Mesenchymal stem cell (in vitro differentiated cells and primary cell): ENCODE measurements around the gene DTNBP1.

ENCODE experiments used
- DNase-seq: peaks from one replicate; pipeline ENCODE4 v3.0.0-alpha.2; 2013
- H2AFZ ChIP-seq: one replicate; pipeline ENCODE4 v1.6.1; 2013; ENCODE audit warnings: low read depth, mild to moderate bottlenecking, control low read depth, inconsistent platforms, low read length, moderate library complexity
- H2AK5ac ChIP-seq: 2 replicates; pipeline ENCODE4 v1.6.1; 2013; ENCODE audit warnings: low read length, moderate library complexity, mild to moderate bottlenecking, inconsistent platforms; ENCODE audit not compliant: severe bottlenecking
- H2BK120ac ChIP-seq: one replicate; pipeline ENCODE4 v1.6.1; 2013; ENCODE audit warnings: low read depth, mild to moderate bottlenecking, inconsistent platforms, low read length, moderate library complexity
- H2BK12ac ChIP-seq, 2 experiments: one replicate each; pipeline ENCODE4 v1.6.1; 2013; ENCODE audit warnings: inconsistent platforms in 2 of 2, low read length in 2 of 2, mild to moderate bottlenecking in 2 of 2, moderate library complexity in 2 of 2, control low read depth in 1 of 2
- H2BK15ac ChIP-seq: one replicate; pipeline ENCODE4 v1.6.1; 2013; ENCODE audit warnings: mild to moderate bottlenecking, low read depth, inconsistent platforms; ENCODE audit not compliant: poor library complexity, severe bottlenecking
- H2BK5ac ChIP-seq: 2 replicates; pipeline ENCODE4 v1.6.1; 2013; ENCODE audit warnings: low read depth, mild to moderate bottlenecking, low read length, control low read depth, inconsistent platforms; ENCODE audit not compliant: poor library complexity, severe bottlenecking
- H3K14ac ChIP-seq, 2 experiments: one replicate each; pipeline ENCODE4 v1.6.1; 2013; ENCODE audit warnings: inconsistent platforms in 2 of 2, low read length in 2 of 2, control low read depth in 1 of 2, mild to moderate bottlenecking in 1 of 2, moderate library complexity in 1 of 2
- H3K18ac ChIP-seq, 2 experiments: one replicate each; pipeline ENCODE4 v1.6.1; 2013; ENCODE audit warnings: inconsistent platforms in 2 of 2, low read length in 2 of 2, control low read depth in 1 of 2, low read depth in 1 of 2, mild to moderate bottlenecking in 1 of 2
- H3K23ac ChIP-seq, 2 experiments: one replicate each; pipeline ENCODE4 v1.6.1; 2013; ENCODE audit warnings: inconsistent platforms in 2 of 2, low read length in 2 of 2, mild to moderate bottlenecking in 2 of 2, moderate library complexity in 2 of 2, control low read depth in 1 of 2
- H3K27ac ChIP-seq: 2 replicates; pipeline ENCODE4 v1.5.1; 2013; ENCODE audit warnings: mild to moderate bottlenecking, moderate library complexity, low read length, control low read depth, inconsistent platforms; ENCODE audit not compliant: poor library complexity, severe bottlenecking
- H3K27me3 ChIP-seq, 2 experiments: 2 replicates each; pipeline versions ENCODE4 v1.6.1 to v1.7.0; 2013; ENCODE audit warnings: low read length in 2 of 2, mild to moderate bottlenecking in 2 of 2, moderate library complexity in 2 of 2, control low read depth in 1 of 2, inconsistent platforms in 1 of 2; ENCODE audit not compliant: control insufficient read depth in 1 of 2, insufficient read depth in 1 of 2
- H3K36me3 ChIP-seq, 2 experiments: 2 replicates each; pipeline versions ENCODE4 v1.6.1 to v1.7.0; 2013; ENCODE audit warnings: low read length in 2 of 2, control low read depth in 1 of 2, inconsistent platforms in 1 of 2, low read depth in 1 of 2, mild to moderate bottlenecking in 1 of 2; ENCODE audit not compliant: insufficient read depth in 2 of 2, control insufficient read depth in 1 of 2
- H3K4ac ChIP-seq, 2 experiments: one replicate each; pipeline ENCODE4 v1.6.1; 2013; ENCODE audit warnings: inconsistent platforms in 2 of 2, low read length in 2 of 2, mild to moderate bottlenecking in 2 of 2, moderate library complexity in 2 of 2, control low read depth in 1 of 2, low read depth in 1 of 2
- H3K4me1 ChIP-seq: 2 replicates; pipeline ENCODE4 v1.6.1; 2013; ENCODE audit warnings: low read depth, low read length, control low read depth; ENCODE audit not compliant: control insufficient read depth, insufficient read depth
- H3K4me2 ChIP-seq: 2 replicates; pipeline ENCODE4 v1.6.1; 2013; ENCODE audit warnings: low read length, mild to moderate bottlenecking, inconsistent platforms; ENCODE audit not compliant: poor library complexity, severe bottlenecking
- H3K4me3 ChIP-seq, 2 experiments: 2 replicates each; pipeline versions ENCODE4 v1.5.1 to v1.7.0; 2013; ENCODE audit warnings: low read length in 2 of 2, mild to moderate bottlenecking in 2 of 2, control low read depth in 1 of 2, low read depth in 1 of 2; ENCODE audit not compliant: insufficient read depth in 1 of 2
- H3K79me1 ChIP-seq: replicated peaks from 2 replicates; pipeline ENCODE4 v1.6.1; 2013; ENCODE audit warnings: mild to moderate bottlenecking, control low read depth, low read length, inconsistent platforms; ENCODE audit not compliant: poor library complexity, severe bottlenecking
- H3K9ac ChIP-seq: 2 replicates; pipeline ENCODE4 v1.7.0; 2013; ENCODE audit warnings: mild to moderate bottlenecking, low read length, moderate library complexity
- H3K9me3 ChIP-seq: 2 replicates; pipeline ENCODE4 v1.7.0; 2013; ENCODE audit warnings: mild to moderate bottlenecking, low read length; ENCODE audit not compliant: control insufficient read depth
- H4K8ac ChIP-seq: one replicate; pipeline ENCODE4 v1.6.1; 2013; ENCODE audit warnings: inconsistent platforms, mild to moderate bottlenecking, low read length, moderate library complexity
- H4K91ac ChIP-seq: one replicate; pipeline ENCODE4 v1.6.1; 2013; ENCODE audit warnings: mild to moderate bottlenecking, low read length, inconsistent platforms
- WGBS: methylation state at CpG from one replicate; pipeline ENCODE4 v1.1.7; 2013; ENCODE audit warnings: mixed read lengths; 5-methylcytosine and 5-hydroxymethylcytosine counted together

Gene DTNBP1

DNA sequence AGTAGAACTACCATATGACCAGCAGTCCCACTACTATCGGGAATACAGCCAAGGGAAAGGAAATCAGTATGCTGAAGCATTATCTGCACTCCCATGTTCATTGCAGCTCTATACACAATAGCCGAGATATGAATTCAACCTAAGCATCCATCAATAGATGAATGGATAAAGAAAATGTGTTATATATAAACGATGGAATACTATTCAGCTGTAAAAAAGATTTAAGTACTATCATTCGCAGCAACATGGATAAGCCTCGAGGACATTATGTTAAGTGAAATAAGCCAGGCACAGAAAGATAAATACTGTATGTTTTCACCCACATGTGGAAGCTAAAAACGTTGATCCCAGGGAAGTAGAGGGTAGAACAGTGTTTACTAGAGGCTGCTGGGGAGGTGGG is 44.1 kb downstream of the DTNBP1 start:
- H3K23ac ChIP-seq, result no peak overlapping the region
- peaks cover 26% of the 10 kb centered on the region for H3K79me1 ChIP-seq
- H3K27ac ChIP-seq, result no peak overlapping the region
- H2AFZ ChIP-seq, result no peak overlapping the region
- peaks cover 4 to 16% of the 10 kb centered on the region in 2 experiments for H3K36me3 ChIP-seq
- H2BK15ac ChIP-seq, result no peak overlapping the region
- no peak overlapping the region for H4K8ac ChIP-seq
- H3K9me3 ChIP-seq, result no peaks in the 10 kb centered on the region
- no peak overlapping the region for H4K91ac ChIP-seq
- H2BK120ac ChIP-seq, result no peak overlapping the region
- peaks cover 4% of the 10 kb centered on the region for H3K4me1 ChIP-seq
- DNase-seq, result no peak
- no peak overlapping the region for H3K4ac ChIP-seq
- H3K18ac ChIP-seq, result no peak overlapping the region
- H3K4me3 ChIP-seq, result no peak overlapping the region
- no peaks in the 10 kb centered on the region for H3K27me3 ChIP-seq
- H2AK5ac ChIP-seq, result no peak overlapping the region
- 93% methylated on average over 5 of the region's 6 CpGs for WGBS
- H3K4me2 ChIP-seq, result no peak overlapping the region
- H3K14ac ChIP-seq, result no peak overlapping the region
- H3K9ac ChIP-seq, result no peak overlapping the region
- H2BK12ac ChIP-seq, result no peak overlapping the region
- H2BK5ac ChIP-seq, result no peak overlapping the region

DNA sequence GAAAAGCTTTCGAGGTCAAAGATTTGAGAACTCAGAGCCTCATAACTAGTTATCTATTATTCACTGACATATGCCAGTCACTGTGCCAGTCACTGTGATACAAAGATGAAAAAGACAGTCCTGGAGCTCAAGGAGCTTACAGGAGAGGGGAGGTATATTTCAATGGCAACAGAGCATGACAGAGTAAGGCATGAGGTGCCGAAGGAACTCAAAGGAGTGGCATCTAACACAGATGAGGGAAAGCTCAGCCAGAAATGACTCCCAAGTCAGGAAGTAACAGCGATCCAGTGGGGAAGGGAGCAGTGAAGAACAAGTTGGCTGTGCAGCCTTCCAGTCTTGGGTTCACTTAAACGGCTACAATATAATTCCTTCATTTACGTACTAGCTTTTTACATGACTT is 46.6 kb downstream of the DTNBP1 start:
- H2BK5ac ChIP-seq, result no peak overlapping the region
- H3K23ac ChIP-seq, result no peak overlapping the region
- H3K27ac ChIP-seq, result no peak overlapping the region
- H3K79me1 ChIP-seq, result peaks cover 31% of the 10 kb centered on the region
- no peak overlapping the region for H3K9ac ChIP-seq
- H3K14ac ChIP-seq, result no peak overlapping the region
- DNase-seq, result no peak
- H2AFZ ChIP-seq, result no peak overlapping the region
- H3K4me3 ChIP-seq, result no peak overlapping the region
- H4K91ac ChIP-seq, result no peak overlapping the region
- WGBS, result 77% methylated on average over 4 of the region's 5 CpGs
- H2BK120ac ChIP-seq, result no peak overlapping the region
- H3K36me3 ChIP-seq, result peaks cover 4 to 24% of the 10 kb centered on the region in 2 experiments
- H2AK5ac ChIP-seq, result no peak overlapping the region
- no peaks in the 10 kb centered on the region for H3K27me3 ChIP-seq
- H3K4me1 ChIP-seq, result peaks cover 2% of the 10 kb centered on the region
- H3K4me2 ChIP-seq, result no peak overlapping the region
- no peak overlapping the region for H2BK12ac ChIP-seq
- H4K8ac ChIP-seq, result no peak overlapping the region
- H3K4ac ChIP-seq, result no peak overlapping the region
- no peak overlapping the region for H2BK15ac ChIP-seq
- H3K9me3 ChIP-seq, result no peaks in the 10 kb centered on the region
- peak overlapping the region; percentile 46 to 94 for H3K18ac ChIP-seq

DNA sequence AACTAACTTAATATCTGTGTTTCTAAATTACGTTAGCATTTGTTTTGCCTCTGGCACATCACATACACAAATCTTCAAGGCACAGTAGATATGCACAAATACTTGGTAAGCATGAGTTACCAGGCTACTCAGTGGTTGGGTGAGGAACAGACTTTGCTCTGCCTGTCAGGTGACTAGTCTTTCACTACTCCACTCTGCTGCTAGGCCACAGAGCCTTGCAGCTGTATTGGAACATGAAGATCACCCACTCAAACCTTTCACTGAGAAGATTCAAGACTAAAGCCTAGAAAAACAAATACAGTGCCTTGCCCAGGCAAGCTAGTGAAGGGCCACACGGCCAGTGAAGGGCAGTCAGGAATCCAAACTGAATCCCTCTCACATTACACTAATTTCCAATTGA is 47.0 kb downstream of the DTNBP1 start:
- no peak overlapping the region for H2AK5ac ChIP-seq
- no peak overlapping the region for H2BK15ac ChIP-seq
- H3K4me3 ChIP-seq, result no peak overlapping the region
- no peaks in the 10 kb centered on the region for H3K27me3 ChIP-seq
- H3K36me3 ChIP-seq, result peaks cover 4 to 28% of the 10 kb centered on the region in 2 experiments
- no peak overlapping the region for H2AFZ ChIP-seq
- no peak overlapping the region for H3K4me2 ChIP-seq
- no peak overlapping the region for H2BK5ac ChIP-seq
- H3K4me1 ChIP-seq, result peaks cover 2% of the 10 kb centered on the region
- WGBS, result 100% methylated on average over 1 of the region's 2 CpGs
- peak overlapping the region; percentile 28 for H3K27ac ChIP-seq
- peak; percentile 24 for DNase-seq
- H3K14ac ChIP-seq, result no peak overlapping the region
- no peak overlapping the region for H3K23ac ChIP-seq
- peak overlapping the region; percentile 5 for H2BK120ac ChIP-seq
- H3K4ac ChIP-seq, result no peak overlapping the region
- peak overlapping the region; percentile 60 for H4K8ac ChIP-seq
- no peak overlapping the region for H3K9ac ChIP-seq
- peaks cover 32% of the 10 kb centered on the region for H3K79me1 ChIP-seq
- peak overlapping the region in 1 of 2 experiments; percentile 91 for H3K18ac ChIP-seq
- H4K91ac ChIP-seq, result no peak overlapping the region
- H2BK12ac ChIP-seq, result peak overlapping the region in 1 of 2 experiments; percentile 54
- no peaks in the 10 kb centered on the region for H3K9me3 ChIP-seq

DNA sequence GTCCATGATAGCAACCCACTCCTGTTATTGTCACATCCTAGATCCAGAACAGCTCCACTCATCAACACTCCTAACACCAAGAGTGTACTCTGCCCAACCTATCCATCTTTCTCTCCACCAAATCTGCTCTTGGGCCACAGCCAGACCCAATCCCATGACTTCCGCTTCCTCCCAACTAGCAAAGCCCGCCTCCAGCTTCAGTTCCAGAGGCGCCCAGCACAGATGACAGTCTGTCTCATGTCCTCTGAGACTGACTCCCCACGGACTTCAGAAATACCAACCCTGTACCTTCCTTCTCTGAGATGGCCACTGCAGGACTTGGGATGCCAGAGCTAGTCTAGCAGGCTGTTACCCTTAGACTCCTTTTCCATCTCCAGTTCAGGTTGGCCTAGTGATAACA is 48.6 kb downstream of the DTNBP1 start:
- H2BK12ac ChIP-seq, result no peak overlapping the region
- H2BK5ac ChIP-seq, result no peak overlapping the region
- no peak overlapping the region for H2BK15ac ChIP-seq
- no peak overlapping the region for H2BK120ac ChIP-seq
- peaks cover 2% of the 10 kb centered on the region for H3K4me1 ChIP-seq
- H3K9ac ChIP-seq, result no peak overlapping the region
- no peak overlapping the region for H3K27ac ChIP-seq
- no peak overlapping the region for H3K4me3 ChIP-seq
- peak overlapping the region; percentile 80 for H2AK5ac ChIP-seq
- H3K14ac ChIP-seq, result peak overlapping the region in 1 of 2 experiments; percentile 55
- no peak overlapping the region for H4K91ac ChIP-seq
- no peak overlapping the region for H2AFZ ChIP-seq
- no peaks in the 10 kb centered on the region for H3K9me3 ChIP-seq
- WGBS, result 98% methylated on average over 4 of the region's 4 CpGs
- H4K8ac ChIP-seq, result no peak overlapping the region
- no peaks in the 10 kb centered on the region for H3K27me3 ChIP-seq
- H3K4ac ChIP-seq, result peak overlapping the region in 1 of 2 experiments; percentile 67
- H3K4me2 ChIP-seq, result no peak overlapping the region
- no peak for DNase-seq
- peaks cover 29% of the 10 kb centered on the region for H3K79me1 ChIP-seq
- peaks cover 4 to 38% of the 10 kb centered on the region in 2 experiments for H3K36me3 ChIP-seq
- no peak overlapping the region for H3K18ac ChIP-seq
- H3K23ac ChIP-seq, result no peak overlapping the region
